Hematopoietic multipotent progenitor cell treated with erythropoietin and hydrocortisone succinate and interleukin-3 and kit ligand, for 6 days (in vitro differentiated cells): ENCODE data around the gene SPATA33.
A peak's percentile ranks its signal among the peaks of the same experiment; 100 is the strongest.
"Not testable (repeated sequence)": the region's sequence is repeated elsewhere in the genome, so short reads cannot be mapped to it uniquely, and the experiment has no call there.

Experiments used
- DNase-seq: peaks from one replicate; pipeline ENCODE4 v3.0.0-alpha.2; 2015

Gene SPATA33

GRCh38 chr16:89695086-89695874 lies 37.6 kb downstream of the SPATA33 start:
- DNase-seq = no peak

- no peak for DNase-seq
Observed at GRCh38 chr16:89695875-89696669, 38.4 kb downstream of the SPATA33 start.

GRCh38 chr16:89696670-89697128 lies 39.1 kb downstream of the SPATA33 start:
- DNase-seq = peak; percentile 50

- DNase-seq = no peak
Observed at GRCh38 chr16:89697161-89697615, 39.6 kb downstream of the SPATA33 start.

GRCh38 chr16:89697616-89698331 lies 40.1 kb downstream of the SPATA33 start:
- no peak for DNase-seq

- not testable (repeated sequence) for DNase-seq
Observed at GRCh38 chr16:89698717-89699116, 41.1 kb downstream of the SPATA33 start.

- not testable (repeated sequence) for DNase-seq
Observed at GRCh38 chr16:89699629-89700099, 42.0 kb downstream of the SPATA33 start.

- peak; percentile 100 for DNase-seq
Observed at GRCh38 chr16:89700100-89700648, 42.5 kb downstream of the SPATA33 start.

- peak; percentile 77 for DNase-seq
Observed at GRCh38 chr16:89700649-89701424, 43.2 kb downstream of the SPATA33 start.

GRCh38 chr16:89701425-89702406 lies 44.1 kb downstream of the SPATA33 start, which contains the start of gene SPATA2L:
Gene SPATA2L (minus strand): TSS chr16:89701705. CDS start chr16:89701232, 473 bp downstream.
- peak; percentile 98 for DNase-seq

GRCh38 chr16:89704281-89704680 lies 46.6 kb downstream of the SPATA33 start:
- no peak for DNase-seq

GRCh38 chr16:89705006-89705405 lies 47.4 kb downstream of the SPATA33 start:
- no peak for DNase-seq

- DNase-seq = no peak
Observed at GRCh38 chr16:89706518-89707260, 49.1 kb downstream of the SPATA33 start.

- DNase-seq = no peak
Observed at GRCh38 chr16:89707695-89708094, 50.1 kb downstream of the SPATA33 start.

GRCh38 chr16:89708481-89708931 lies 50.9 kb downstream of the SPATA33 start:
- peak; percentile 49 for DNase-seq

- DNase-seq = no peak
Observed at GRCh38 chr16:89709166-89709565, 51.5 kb downstream of the SPATA33 start.

- DNase-seq = no peak
Observed at GRCh38 chr16:89709716-89710432, 52.2 kb downstream of the SPATA33 start.

GRCh38 chr16:89710709-89711564 lies 53.3 kb downstream of the SPATA33 start:
- DNase-seq = no peak
